B cell (primary cell): ENCODE data around the gene MOGAT3. TPM values are rescaled to one million over a fixed set of nuclear protein-coding genes. Genes with fewer than 3 reads are reported as not detected.

ENCODE experiments used
- ATAC-seq: fragments of 200-7000 bp; cut with Tn5 transposase; one replicate; pipeline ENCODE4 v1.10.0; 2021; ENCODE audit warnings: low read depth, mild to moderate bottlenecking, moderate number of reproducible peaks, moderate library complexity
- CTCF ChIA-PET: fragments of 350-600 bp; sonication (Branson Sonifier 250); formaldehyde crosslinking; loops from one replicate; lab custom pipeline; 2021; ENCODE audit warnings: antibody characterized with exemption, inconsistent platforms; lab: Charles Lee
- POLR2A ChIA-PET: fragments of 350-600 bp; sonication (Branson Sonifier 250); formaldehyde crosslinking; loops from one replicate; lab custom pipeline; 2021; ENCODE audit warnings: antibody characterized with exemption; lab: Charles Lee
- DNase-seq: peaks from one replicate; pipeline ENCODE4 v3.0.0; 2013
- H2AFZ ChIP-seq: 2 replicates; pipeline ENCODE4 v1.6.1; 2012; ENCODE audit warnings: mild to moderate bottlenecking, low read depth, low read length; ENCODE audit not compliant: insufficient read depth, poor library complexity, severe bottlenecking
- H3K27ac ChIP-seq, 2 donors: 1 replicate in 1 of 2; 2 replicates in 1 of 2; pipeline ENCODE4 v1.5.1; 2012 to 2013; ENCODE audit warnings: low read length in 2 of 2, mild to moderate bottlenecking in 2 of 2, moderate library complexity in 1 of 2
- H3K27me3 ChIP-seq, 4 experiments: fragments of 200-600 bp in 1 of 4; sonication (generic) in 1 of 4; replicated peaks in 1 of 4; 1 replicate in 2 of 4; 2 replicates in 2 of 4; pipeline versions ENCODE4 v1.6.1 to v1.7.0; 2013 to 2016; ENCODE audit warnings: low read length in 3 of 4, mild to moderate bottlenecking in 2 of 4, mixed read lengths in 1 of 4, moderate library complexity in 1 of 4; ENCODE audit not compliant: insufficient read depth in 4 of 4, control insufficient read depth in 3 of 4; ENCODE audit errors: control extremely low read depth in 1 of 4
- H3K36me3 ChIP-seq, 2 experiments: replicated peaks in 1 of 2; 1 replicate in 1 of 2; 2 replicates in 1 of 2; pipeline versions ENCODE4 v1.6.1 to v1.7.1; 2013; ENCODE audit warnings: low read length in 1 of 2; ENCODE audit not compliant: insufficient read depth in 2 of 2, control insufficient read depth in 1 of 2; ENCODE audit errors: control extremely low read depth in 1 of 2, extremely low read depth in 1 of 2
- H3K4me1 ChIP-seq, 2 donors: fragments of 200-600 bp in 1 of 2; sonication (generic) in 1 of 2; 1 replicate in 1 of 2; 2 replicates in 1 of 2; pipeline versions ENCODE4 v1.5.1 to v1.6.1; 2013 to 2017; ENCODE audit warnings: low read length in 2 of 2; ENCODE audit not compliant: control insufficient read depth in 2 of 2, insufficient read depth in 2 of 2
- H3K4me2 ChIP-seq: replicated peaks from 2 replicates; pipeline ENCODE3; 2012; ENCODE audit warnings: mild to moderate bottlenecking, low read depth, low read length; ENCODE audit not compliant: poor library complexity, severe bottlenecking
- H3K4me3 ChIP-seq, 5 experiments: fragments of 200-600 bp in 1 of 5; sonication (generic) in 1 of 5; 1 replicate in 3 of 5; 2 replicates in 2 of 5; pipeline versions ENCODE4 v1.5.1 to v1.7.0; 2011 to 2016; ENCODE audit warnings: low read length in 4 of 5, mild to moderate bottlenecking in 4 of 5, low read depth in 2 of 5, control low read depth in 1 of 5, moderate library complexity in 1 of 5; ENCODE audit not compliant: insufficient read depth in 1 of 5; ENCODE audit errors: control extremely low read depth in 1 of 5, extremely low read depth in 1 of 5
- H3K79me2 ChIP-seq: fragments of 200-600 bp; sonication (generic); one replicate; pipeline ENCODE4 v1.6.0; 2016; ENCODE audit warnings: low read length; ENCODE audit not compliant: control insufficient read depth, insufficient read depth
- H3K9ac ChIP-seq: fragments of 200-600 bp; sonication (generic); 2 replicates; pipeline ENCODE4 v1.6.1; 2017; ENCODE audit warnings: mild to moderate bottlenecking, low read length, moderate library complexity
- H3K9me3 ChIP-seq, 3 donors: one replicate each; pipeline versions ENCODE4 v1.6.1 to v1.7.1; 2013; ENCODE audit warnings: low read length in 2 of 3; ENCODE audit not compliant: control insufficient read depth in 2 of 3, insufficient read depth in 1 of 3; ENCODE audit errors: control extremely low read depth in 1 of 3
- H4K20me1 ChIP-seq: 2 replicates; pipeline ENCODE4 v1.6.0; 2012; ENCODE audit warnings: mild to moderate bottlenecking, low read length; ENCODE audit not compliant: insufficient read depth, control insufficient read depth, poor library complexity, severe bottlenecking
- H3K27ac Mint-ChIP-seq: one replicate; pipeline ENCODE4 v1.8.0; 2021; ENCODE audit warnings: mixed read lengths
- H3K27me3 Mint-ChIP-seq: one replicate; pipeline ENCODE4 v1.8.0; 2021; ENCODE audit warnings: mixed read lengths
- H3K4me1 Mint-ChIP-seq: one replicate; pipeline ENCODE4 v1.8.0; 2021; ENCODE audit warnings: mixed read lengths
- H3K4me3 Mint-ChIP-seq: one replicate; pipeline ENCODE4 v1.8.0; 2021; ENCODE audit warnings: mixed read lengths
- H3K9me3 Mint-ChIP-seq: one replicate; pipeline ENCODE4 v1.8.0; 2022; ENCODE audit warnings: mixed read lengths; ENCODE audit not compliant: insufficient read depth
- EZH2 ChIP-seq: IDR thresholded peaks from 2 replicates; pipeline ENCODE4 v1.6.1; 2012; ENCODE audit warnings: borderline replicate concordance, low read depth, mild to moderate bottlenecking, moderate library complexity, low read length; ENCODE audit not compliant: insufficient read depth, poor library complexity, severe bottlenecking
- WGBS: methylation state at CpG from one replicate; pipeline ENCODE4 v1.1.5; 2013; ENCODE audit warnings: missing lambda C conversion rate; ENCODE audit not compliant: insufficient coverage; 5-methylcytosine and 5-hydroxymethylcytosine counted together
- intact Hi-C: fragments of 100-400 bp; cut with micrococcal nuclease; formaldehyde crosslinking; loops from one replicate; pipeline ENCODE4 v1.10.0; 2022
- polyA plus RNA-seq: library from polyadenylated mRNA; depleted of rRNA; stranded (reverse); fragments of >200 nt; gene quantifications from 2 replicates; pipeline ENCODE4 v1.2.3, GENCODE V29; 2012
- total RNA-seq, 2 donors: library from RNA; stranded (reverse); fragments of 120-200 nt in 1 of 2; gene quantifications; 1 replicate in 1 of 2; 2 replicates in 1 of 2; pipeline versions ENCODE4 v1.2.3 to v1.2.4, GENCODE V29; 2013 to 2022
- TF ChIP-seq, protein P1 (sequence below): fragments of 200-600 bp; IDR thresholded peaks from one replicate; pipeline ENCODE4 v1.8.0; 2022; ENCODE audit warnings: antibody characterized with exemption, mild to moderate bottlenecking

The MOGAT3 gene
- total and polyA plus RNA-seq, 2 donors (not counting 1 experiment from before 2014, with no cell fraction given) = not detected

DNA sequence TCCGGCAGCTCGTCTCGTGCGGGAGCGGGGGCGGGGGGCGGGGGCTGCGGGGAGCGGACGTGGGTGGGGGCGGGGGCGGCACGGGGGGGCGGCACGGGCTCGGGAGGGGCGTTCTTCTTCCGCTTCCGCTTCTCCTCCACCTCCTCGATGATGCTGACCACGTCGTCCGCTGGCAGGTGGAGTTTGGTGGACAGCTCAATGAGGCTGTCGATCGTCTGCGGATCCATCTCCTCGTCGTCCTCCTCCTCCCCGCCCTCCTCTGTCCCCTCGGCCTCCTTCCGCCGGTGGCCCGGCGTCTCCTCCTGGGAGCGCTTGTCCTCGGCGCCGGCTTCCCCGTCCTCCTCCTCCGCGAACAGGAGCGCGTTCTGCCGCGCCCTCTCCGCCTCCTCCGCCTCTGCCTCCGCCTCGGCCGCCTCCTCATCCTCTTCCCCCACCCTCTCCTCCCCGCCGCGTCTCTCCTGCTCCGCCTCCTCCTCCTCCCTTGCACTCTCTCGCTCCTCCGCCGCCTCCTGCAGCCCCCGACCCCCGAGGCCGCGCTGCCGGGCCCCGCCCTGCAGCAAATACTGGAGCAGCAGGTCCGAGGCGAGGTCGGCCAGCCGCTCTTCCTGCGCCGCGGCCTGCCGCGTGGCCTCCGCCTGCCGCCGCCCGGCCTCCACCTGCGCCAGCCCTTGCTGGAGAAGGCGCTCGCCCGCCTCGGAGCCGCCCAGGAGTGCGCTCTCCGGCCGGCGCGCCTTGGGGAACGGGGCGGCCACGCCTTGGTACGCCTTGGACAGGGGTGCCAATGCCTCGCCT is 37.4 kb downstream of the MOGAT3 start:
- Histone ChIP-seq H3K4me2 (peak overlapping the region; percentile 99), H2AFZ (peak overlapping the region; percentile 80), H4K20me1 (peaks cover 26% of the 10 kb centered on the region), H3K36me3 (peaks cover 0 to 3% of the 10 kb centered on the region in 2 experiments), H3K27me3 (peaks cover 0 to 61% (median 38%) of the 10 kb centered on the region in 4 experiments), H3K4me3 (peak overlapping the region; percentile 30 to 64 (median 50)), H3K27ac (no peak overlapping the region), H3K9ac (peak overlapping the region; percentile 67), H3K4me1 (peaks cover 44 to 53% of the 10 kb centered on the region in 2 donors), H3K9me3 (peaks cover 0 to 25% (median 3%) of the 10 kb centered on the region in 3 donors), H3K79me2 (no peaks in the 10 kb centered on the region)
- Mint-ChIP-seq H3K27ac (no peak overlapping the region), H3K4me3 (peak overlapping the region; percentile 82), H3K4me1 (peaks cover 30% of the 10 kb centered on the region), H3K27me3 (peaks cover 37% of the 10 kb centered on the region), H3K9me3 (no peaks in the 10 kb centered on the region)
- TF ChIP-seq EZH2 = peak; percentile 89
- TF ChIP-seq, protein P1, sequence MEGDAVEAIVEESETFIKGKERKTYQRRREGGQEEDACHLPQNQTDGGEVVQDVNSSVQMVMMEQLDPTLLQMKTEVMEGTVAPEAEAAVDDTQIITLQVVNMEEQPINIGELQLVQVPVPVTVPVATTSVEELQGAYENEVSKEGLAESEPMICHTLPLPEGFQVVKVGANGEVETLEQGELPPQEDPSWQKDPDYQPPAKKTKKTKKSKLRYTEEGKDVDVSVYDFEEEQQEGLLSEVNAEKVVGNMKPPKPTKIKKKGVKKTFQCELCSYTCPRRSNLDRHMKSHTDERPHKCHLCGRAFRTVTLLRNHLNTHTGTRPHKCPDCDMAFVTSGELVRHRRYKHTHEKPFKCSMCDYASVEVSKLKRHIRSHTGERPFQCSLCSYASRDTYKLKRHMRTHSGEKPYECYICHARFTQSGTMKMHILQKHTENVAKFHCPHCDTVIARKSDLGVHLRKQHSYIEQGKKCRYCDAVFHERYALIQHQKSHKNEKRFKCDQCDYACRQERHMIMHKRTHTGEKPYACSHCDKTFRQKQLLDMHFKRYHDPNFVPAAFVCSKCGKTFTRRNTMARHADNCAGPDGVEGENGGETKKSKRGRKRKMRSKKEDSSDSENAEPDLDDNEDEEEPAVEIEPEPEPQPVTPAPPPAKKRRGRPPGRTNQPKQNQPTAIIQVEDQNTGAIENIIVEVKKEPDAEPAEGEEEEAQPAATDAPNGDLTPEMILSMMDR = no peak
- WGBS = under 1% methylated on average over 72 of the region's 92 CpGs
- peak; percentile 58 for DNase-seq
- no peak for ATAC-seq
- ChIA-PET CTCF (interaction anchor here (2.3 kb wide), 1 partner anchor 20 kb away, joined by 14 read pairs; no protein-coding TSS in a partner anchor), POLR2A (interaction anchor here (0.6 kb wide), 1 partner anchor 203 kb away, joined by 7 read pairs; no protein-coding TSS in a partner anchor)
- intact Hi-C loops = no loop called here
